IPS-15b (cell line): ENCODE data around the gene PTPN1.
"Not testable (repeated sequence)": the region's sequence is repeated elsewhere in the genome, so short reads cannot be mapped to it uniquely, and the experiment has no call there.

Experiments used
- H3K27me3 ChIP-seq: one replicate; pipeline ENCODE4 v1.6.1; 2013; ENCODE audit warnings: low read length; ENCODE audit not compliant: control insufficient read depth, insufficient read depth
- H3K36me3 ChIP-seq: one replicate; pipeline ENCODE4 v1.6.1; 2013; ENCODE audit warnings: low read length; ENCODE audit not compliant: control insufficient read depth, insufficient read depth
- H3K4me1 ChIP-seq: one replicate; pipeline ENCODE4 v1.6.1; 2013; ENCODE audit warnings: mild to moderate bottlenecking, low read length; ENCODE audit not compliant: control insufficient read depth, insufficient read depth
- H3K4me3 ChIP-seq: one replicate; pipeline ENCODE4 v1.5.1; 2013; ENCODE audit warnings: low read depth, low read length
- H3K9ac ChIP-seq: one replicate; pipeline ENCODE4 v1.6.1; 2013; ENCODE audit warnings: low read depth, mild to moderate bottlenecking, low read length
- H3K9me3 ChIP-seq: one replicate; pipeline ENCODE4 v1.6.1; 2013; ENCODE audit warnings: mild to moderate bottlenecking, low read length; ENCODE audit not compliant: control insufficient read depth, insufficient read depth

PTPN1 gene

GRCh38 chr20:50607436-50607835, 97.3 kb downstream of the PTPN1 start:
- no peak overlapping the region for H3K4me3 ChIP-seq
- H3K36me3 ChIP-seq, result peaks cover 4% of the 10 kb centered on the region
- no peaks in the 10 kb centered on the region for H3K27me3 ChIP-seq
- H3K9ac ChIP-seq, result no peak overlapping the region
- H3K4me1 ChIP-seq, result peaks cover 5% of the 10 kb centered on the region
- no peaks in the 10 kb centered on the region for H3K9me3 ChIP-seq

GRCh38 chr20:50607850-50608749, 97.9 kb downstream of the PTPN1 start:
- H3K4me3 ChIP-seq, result no peak overlapping the region
- H3K9me3 ChIP-seq, result no peaks in the 10 kb centered on the region
- H3K27me3 ChIP-seq, result no peaks in the 10 kb centered on the region
- no peak overlapping the region for H3K9ac ChIP-seq
- peaks cover 4% of the 10 kb centered on the region for H3K36me3 ChIP-seq
- peaks cover 5% of the 10 kb centered on the region for H3K4me1 ChIP-seq

- H3K4me1 ChIP-seq, result peaks cover 5% of the 10 kb centered on the region
- no peaks in the 10 kb centered on the region for H3K9me3 ChIP-seq
- H3K9ac ChIP-seq, result no peak overlapping the region
- H3K36me3 ChIP-seq, result peaks cover 4% of the 10 kb centered on the region
- no peaks in the 10 kb centered on the region for H3K27me3 ChIP-seq
- H3K4me3 ChIP-seq, result no peak overlapping the region
Measured at GRCh38 chr20:50608750-50609104, 98.5 kb downstream of the PTPN1 start.

DNA sequence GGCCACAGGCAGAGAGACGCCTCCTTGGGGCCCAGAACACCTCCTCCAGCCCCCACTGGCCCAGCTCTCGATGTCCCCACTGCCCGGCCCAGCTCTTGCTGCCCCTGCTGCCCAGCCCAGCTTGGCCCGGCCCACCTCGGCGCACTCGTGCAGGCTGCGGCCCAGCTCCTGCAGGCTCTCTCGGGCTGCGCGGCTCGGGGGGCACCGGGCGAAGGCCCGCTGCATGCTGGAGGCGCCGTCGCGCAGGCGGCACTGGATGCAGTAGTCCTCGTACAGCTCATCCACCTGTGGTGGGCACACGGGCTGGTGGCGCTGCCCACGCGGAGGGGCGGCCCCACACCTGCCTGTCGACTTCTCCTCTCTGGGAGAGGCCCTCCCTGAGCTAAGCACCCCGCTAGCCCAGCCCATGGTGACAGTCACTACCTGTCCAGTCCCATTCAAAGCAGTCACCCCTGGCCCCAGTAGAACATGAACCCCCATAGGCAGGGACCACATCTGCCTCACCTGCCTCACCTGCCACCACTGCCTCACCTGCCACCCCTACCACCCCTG, 99.3 kb downstream of the PTPN1 start:
- peaks cover 5% of the 10 kb centered on the region for H3K4me1 ChIP-seq
- no peak overlapping the region for H3K4me3 ChIP-seq
- peaks cover 4% of the 10 kb centered on the region for H3K36me3 ChIP-seq
- H3K27me3 ChIP-seq, result no peaks in the 10 kb centered on the region
- H3K9me3 ChIP-seq, result no peaks in the 10 kb centered on the region
- no peak overlapping the region for H3K9ac ChIP-seq

DNA sequence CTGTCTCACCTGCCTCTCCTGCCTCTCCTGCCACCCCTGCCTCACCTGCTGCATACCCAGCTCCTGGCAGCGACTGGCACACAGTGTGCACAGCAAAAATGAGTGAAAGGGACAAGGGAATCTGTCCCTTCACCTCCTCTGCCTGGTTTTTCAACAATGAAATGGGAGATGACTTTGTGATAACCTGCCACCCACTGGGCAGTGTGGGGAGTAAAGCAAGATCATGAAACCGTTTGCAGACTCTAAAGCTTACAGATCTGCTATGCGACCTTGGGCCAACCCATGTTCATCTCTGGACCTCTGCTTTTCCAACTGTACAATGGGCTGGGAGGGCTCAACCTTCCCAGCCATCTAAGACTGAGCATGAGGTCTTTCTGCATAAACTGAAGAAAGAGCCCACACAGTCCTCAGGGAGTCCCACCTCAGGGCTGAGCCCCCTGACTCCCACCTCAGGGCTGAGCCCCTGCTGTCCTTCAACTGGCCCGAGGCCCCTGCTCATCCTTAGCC, 100.1 kb downstream of the PTPN1 start:
- Histone ChIP-seq H3K4me3 (no peak overlapping the region), H3K9ac (no peak overlapping the region), H3K27me3 (no peaks in the 10 kb centered on the region), H3K4me1 (peaks cover 5% of the 10 kb centered on the region), H3K36me3 (peaks cover 4% of the 10 kb centered on the region), H3K9me3 (no peaks in the 10 kb centered on the region)

DNA sequence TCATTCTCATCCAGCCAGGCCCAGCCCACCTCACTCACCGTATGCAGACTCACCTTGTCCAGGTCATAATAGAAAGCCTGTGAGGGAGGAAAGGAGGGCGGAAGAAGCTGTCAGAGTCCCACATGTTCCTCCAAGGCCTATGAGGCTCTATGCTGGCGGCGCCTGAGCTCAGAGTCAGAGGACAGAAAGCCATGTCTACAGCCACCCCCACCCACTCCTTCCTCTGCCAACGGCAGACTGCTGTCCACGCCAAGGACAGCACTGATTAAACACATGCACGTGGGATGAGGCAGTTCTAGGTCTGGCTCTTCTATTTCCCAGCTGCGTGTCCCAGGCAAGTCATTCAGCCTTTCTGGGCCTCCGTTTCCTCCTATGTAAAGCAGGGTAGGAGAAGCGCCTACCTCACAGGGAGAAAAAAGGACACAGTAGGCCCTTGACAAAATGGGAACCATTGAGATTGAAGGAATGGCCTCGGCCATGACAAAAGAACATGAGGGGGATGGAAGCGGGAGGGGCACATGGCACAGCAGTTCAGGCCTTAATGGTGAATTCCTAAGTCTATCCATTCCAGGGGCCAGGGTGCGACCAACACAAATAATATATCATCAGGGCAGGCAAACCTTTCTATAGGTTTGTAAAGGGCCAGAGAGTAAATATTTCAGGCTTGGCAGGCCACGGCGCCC, 101.1 kb downstream of the PTPN1 start:
- Histone ChIP-seq H3K4me1 (peaks cover 5% of the 10 kb centered on the region), H3K27me3 (no peaks in the 10 kb centered on the region), H3K36me3 (peaks cover 4% of the 10 kb centered on the region), H3K4me3 (no peak overlapping the region), H3K9me3 (no peaks in the 10 kb centered on the region), H3K9ac (no peak overlapping the region)

DNA sequence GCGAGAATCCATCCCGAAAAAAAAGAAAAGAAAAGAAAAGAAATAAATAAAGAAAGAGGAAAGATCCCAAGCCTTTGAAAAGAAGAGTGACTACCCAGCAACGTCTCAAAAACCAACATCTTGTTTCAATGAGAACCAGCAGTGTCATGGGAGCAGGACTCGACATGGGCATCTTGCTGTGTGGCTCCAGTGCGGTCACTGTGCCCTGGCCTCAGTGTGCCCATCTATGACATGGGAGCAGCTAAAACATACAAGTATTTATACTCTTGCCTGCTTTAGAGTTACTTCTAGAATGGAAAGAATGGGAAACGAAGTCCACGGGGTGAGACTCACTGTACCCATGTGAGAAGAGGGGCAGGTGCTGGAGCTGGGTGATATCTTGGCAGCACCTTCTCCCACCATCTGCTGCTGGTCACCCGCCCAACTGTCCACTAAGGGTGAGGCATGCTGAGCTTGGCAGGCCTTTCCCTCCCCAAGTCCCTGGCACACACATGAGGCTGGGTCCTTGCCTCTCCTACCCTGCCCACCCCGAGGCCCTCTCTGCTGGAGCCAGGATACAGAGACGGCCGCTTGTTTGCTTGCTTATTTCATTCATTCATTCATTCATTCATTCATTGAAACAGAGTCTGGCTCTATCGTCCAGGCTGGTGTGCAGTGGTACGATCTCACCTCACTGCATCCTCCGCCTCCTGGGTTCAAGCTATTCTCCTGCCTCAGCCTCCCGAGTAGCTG, 103.4 kb downstream of the PTPN1 start:
- no peak overlapping the region for H3K9ac ChIP-seq
- H3K4me3 ChIP-seq, result no peak overlapping the region
- H3K36me3 ChIP-seq, result no peaks in the 10 kb centered on the region
- H3K4me1 ChIP-seq, result peaks cover 5% of the 10 kb centered on the region
- no peaks in the 10 kb centered on the region for H3K9me3 ChIP-seq
- H3K27me3 ChIP-seq, result no peaks in the 10 kb centered on the region

DNA sequence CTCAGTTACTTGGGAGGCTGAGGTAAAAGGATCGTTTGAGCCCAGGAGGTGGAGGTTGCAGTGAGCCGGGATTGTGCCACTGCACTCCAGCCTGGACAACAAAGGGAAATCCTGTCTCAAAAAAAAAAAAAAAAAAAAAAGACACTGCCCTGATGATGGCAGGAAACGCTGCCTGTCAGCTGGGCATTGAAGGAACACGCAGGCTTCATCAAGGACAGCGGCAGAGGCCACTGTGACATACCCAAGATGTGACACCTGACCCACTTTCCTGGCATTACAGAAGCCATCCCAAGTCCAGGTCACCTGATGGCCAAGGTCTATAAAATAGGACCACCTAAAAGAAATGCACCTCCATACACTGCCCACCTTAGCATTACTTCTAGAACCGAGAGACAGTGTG, 105.2 kb downstream of the PTPN1 start:
- Histone ChIP-seq H3K9ac (no peak overlapping the region), H3K9me3 (no peaks in the 10 kb centered on the region), H3K27me3 (no peaks in the 10 kb centered on the region), H3K4me1 (peaks cover 5% of the 10 kb centered on the region), H3K4me3 (no peak overlapping the region), H3K36me3 (no peaks in the 10 kb centered on the region)

DNA sequence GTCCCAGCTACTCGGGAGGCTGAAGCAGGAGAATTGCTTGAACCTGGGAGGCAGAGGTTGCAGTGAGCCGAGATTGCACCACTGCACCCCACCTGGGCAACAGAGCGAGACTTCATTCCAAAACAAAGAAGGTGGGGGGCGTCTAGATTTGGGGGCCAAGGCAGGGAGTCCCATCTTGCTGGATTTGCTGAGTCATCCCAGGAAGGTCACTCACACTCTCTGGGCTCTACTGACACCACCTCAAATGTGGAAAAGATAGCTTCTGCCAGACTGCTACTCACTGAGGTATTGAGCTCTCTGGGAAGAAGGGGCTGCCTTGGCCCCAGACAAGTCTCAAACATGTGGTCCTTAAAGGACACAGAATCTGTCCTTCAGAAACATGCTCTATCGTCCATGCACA, 106.8 kb downstream of the PTPN1 start:
- no peaks in the 10 kb centered on the region for H3K4me1 ChIP-seq
- H3K9me3 ChIP-seq, result peaks cover 5% of the 10 kb centered on the region
- H3K36me3 ChIP-seq, result no peaks in the 10 kb centered on the region
- no peaks in the 10 kb centered on the region for H3K27me3 ChIP-seq
- H3K9ac ChIP-seq, result no peak overlapping the region
- no peak overlapping the region for H3K4me3 ChIP-seq

- H3K4me3 ChIP-seq, result no peak overlapping the region
- no peaks in the 10 kb centered on the region for H3K27me3 ChIP-seq
- H3K4me1 ChIP-seq, result no peaks in the 10 kb centered on the region
- peaks cover 5% of the 10 kb centered on the region for H3K9me3 ChIP-seq
- H3K36me3 ChIP-seq, result no peaks in the 10 kb centered on the region
- H3K9ac ChIP-seq, result no peak overlapping the region
Measured at GRCh38 chr20:50618537-50618936, 108.4 kb downstream of the PTPN1 start.

GRCh38 chr20:50620459-50620858, 110.3 kb downstream of the PTPN1 start:
- H3K4me3 ChIP-seq, H3K4me1 ChIP-seq, H3K36me3 ChIP-seq, H3K9ac ChIP-seq, H3K27me3 ChIP-seq, H3K9me3 ChIP-seq: not testable (repeated sequence)
